Upper lobe of left lung (tissue), 4 donors: ENCODE data around the gene TRIM9.

ENCODE experiments used
- CTCF ChIP-seq, 6 experiments: fragments of 450-650 bp in 4 of 6; fragments of 200-600 bp in 2 of 6; sonication (generic) in 2 of 6; IDR thresholded peaks; one replicate each; pipeline ENCODE4 v1.5.1; 2016 to 2019; ENCODE audit warnings: antibody characterized with exemption in 6 of 6
- EP300 ChIP-seq, 4 donors: sonication (generic); formaldehyde crosslinking; IDR thresholded peaks; one replicate each; pipeline ENCODE4 v1.5.1; 2017; ENCODE audit warnings: antibody characterized with exemption in 4 of 4, control low read depth in 2 of 4
- POLR2A ChIP-seq, 4 donors: fragments of 450-650 bp; IDR thresholded peaks; one replicate each; pipeline ENCODE4 v1.5.1; 2016 to 2017; ENCODE audit warnings: antibody characterized with exemption in 4 of 4, mild to moderate bottlenecking in 2 of 4

DNA sequence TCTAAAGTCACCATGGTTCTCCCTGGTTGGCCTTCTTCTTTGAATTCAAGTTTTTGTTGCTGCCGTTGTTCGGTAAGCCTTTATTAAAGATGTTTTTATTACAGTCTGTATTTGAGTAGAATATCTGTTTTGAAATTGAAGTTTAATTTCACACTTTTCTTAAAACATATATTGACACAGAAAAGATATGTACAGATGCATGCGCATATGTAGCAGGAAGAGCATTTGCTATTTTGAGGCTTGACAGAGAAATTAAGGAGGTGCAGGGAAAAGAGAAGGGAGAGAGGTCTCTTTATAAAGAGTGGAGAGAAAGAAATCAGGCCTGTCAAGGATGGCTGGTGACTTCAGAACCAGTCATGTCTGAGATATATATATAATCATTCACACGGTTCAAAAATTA is 46.0 kb upstream of the TRIM9 start:
- no peak for TF ChIP-seq POLR2A (IDR thresholded peaks at IDR 0.05)
- no peak for TF ChIP-seq CTCF (IDR thresholded peaks at IDR 0.05)
- TF ChIP-seq EP300 (IDR thresholded peaks at IDR 0.05), result no peak
